ENCODE results near the gene COL4A6.

The COL4A6 gene

DNA sequence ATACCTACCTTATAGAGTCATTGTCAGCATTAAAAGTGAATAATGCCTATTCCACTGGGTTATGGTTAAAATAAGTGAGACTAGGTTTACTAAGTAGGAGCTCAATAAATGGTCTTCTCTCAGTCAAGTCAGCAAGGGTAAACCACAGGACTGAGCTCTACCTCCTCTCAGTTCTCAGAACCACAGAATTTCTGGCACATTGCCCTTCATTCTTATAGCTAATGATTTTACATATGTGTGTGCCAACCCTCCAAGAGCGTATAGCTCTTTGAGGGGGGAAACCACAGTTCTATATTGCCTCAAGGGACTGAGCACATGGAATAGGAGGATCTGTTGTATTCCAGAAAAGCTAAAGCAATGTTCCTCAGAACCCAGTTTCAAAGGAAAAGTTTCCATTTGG, 221.8 kb downstream of the COL4A6 start:
- peak; percentile 62 for DNase-seq

DNA sequence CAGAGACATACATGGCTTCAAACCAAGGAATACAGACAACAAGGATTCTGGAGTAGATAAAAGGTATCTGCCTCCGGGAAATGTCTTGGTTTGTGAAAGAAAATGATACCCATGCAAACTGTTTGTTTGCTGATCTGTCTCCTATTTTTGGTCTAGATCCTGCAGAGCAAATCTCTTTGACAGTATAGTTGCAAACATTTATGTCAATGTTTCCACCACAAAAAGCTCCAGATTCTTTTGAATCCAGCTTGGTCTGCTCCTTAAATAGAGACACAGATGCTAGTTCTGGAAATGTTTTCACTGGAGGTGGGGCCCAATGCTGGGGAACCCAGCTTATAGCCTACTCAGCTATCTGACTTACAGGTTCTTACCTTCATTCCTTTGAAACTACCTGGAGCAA, 226.9 kb downstream of the COL4A6 start:
- no peak for DNase-seq

DNA sequence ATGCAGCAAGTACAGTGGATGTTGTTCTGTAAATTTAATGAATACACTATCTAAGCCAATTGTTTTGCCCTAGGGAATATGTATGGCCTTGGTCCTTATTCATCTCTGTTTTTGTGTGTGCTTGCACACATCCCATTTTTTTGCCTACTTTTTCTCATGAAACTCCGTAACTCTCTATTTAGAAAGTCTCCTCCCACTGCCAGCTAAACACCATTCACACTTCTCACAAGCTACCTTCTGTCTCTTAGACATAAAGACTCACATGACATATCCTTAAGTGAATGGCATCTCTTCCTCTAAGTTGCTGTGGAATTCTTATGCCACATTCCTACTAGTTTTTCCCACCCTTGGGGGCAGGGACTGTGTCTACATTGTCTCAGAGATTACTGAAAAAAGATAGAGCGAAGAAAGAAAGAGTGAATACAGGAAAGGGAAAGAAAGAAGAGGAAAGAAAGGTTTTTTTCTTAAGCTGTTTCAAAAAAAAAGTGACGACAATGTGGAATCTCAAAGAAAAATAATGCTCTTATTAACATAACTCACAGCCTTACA, 229.1 kb downstream of the COL4A6 start:
- no peak for DNase-seq

DNA sequence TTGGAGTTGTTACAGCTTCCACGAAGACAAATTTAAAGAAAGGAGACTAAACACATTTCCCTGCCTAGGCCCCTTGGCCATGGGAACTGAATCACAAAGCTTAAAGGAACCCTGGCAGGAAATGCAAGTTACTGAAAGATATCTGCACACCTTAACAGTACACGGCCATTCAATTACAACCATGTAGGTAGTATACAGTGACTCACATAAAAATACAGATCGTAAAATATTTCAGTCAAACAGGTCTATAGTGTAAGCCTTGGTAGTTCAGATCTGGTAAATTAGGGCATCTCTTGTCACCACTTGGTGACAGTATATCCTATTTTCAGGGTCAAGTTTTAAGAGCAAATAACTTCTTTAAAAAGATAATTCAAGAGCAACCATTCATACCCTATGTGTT, 234.7 kb downstream of the COL4A6 start:
- DNase-seq, result no peak

- DNase-seq, result peak; percentile 20
Observed at GRCh38 chrX:108199691-108200090, 238.5 kb downstream of the COL4A6 start.

GRCh38 chrX:108199041-108199440, 239.2 kb downstream of the COL4A6 start:
- no peak for DNase-seq

DNA sequence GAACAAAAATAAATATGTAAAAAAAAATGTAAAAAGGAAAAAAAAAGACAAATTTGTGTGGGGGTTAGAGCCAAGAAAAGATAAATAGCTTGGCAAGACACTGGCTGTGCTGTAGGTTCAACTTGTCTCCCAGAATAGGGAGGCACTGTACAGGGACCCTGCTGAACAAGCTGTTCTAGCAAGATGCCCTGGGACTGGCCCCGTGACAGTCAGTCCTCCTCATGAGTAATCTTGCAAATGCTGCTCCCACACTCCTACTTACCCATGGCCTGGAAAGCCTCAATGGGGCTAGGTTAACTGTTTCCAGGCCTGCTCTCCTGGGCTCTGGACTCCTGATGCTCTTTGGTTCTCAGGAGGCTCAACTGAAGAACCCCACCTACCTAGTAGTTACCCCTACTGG, 239.8 kb downstream of the COL4A6 start:
- no peak for DNase-seq

DNA sequence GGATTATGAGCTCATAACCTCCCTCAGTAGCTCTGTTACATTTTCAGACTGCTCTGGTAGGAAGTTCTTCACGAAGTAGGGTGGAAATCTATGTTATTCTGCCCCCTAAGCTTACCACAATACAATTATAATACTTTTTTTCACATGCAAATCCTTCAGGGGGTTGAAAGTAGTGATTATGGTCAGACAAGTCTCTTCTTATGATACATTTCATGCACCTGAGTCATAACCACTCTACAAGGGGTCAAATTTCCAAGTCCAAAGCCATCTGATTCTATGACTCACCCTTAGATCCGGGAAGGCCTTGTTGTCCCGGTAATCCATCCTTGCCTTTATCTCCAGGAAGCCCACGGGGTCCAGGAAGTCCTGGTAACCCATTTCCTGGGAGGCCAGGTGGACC, 251.4 kb downstream of the COL4A6 start:
- peak; percentile 81 for DNase-seq

GRCh38 chrX:108178143-108178498, 260.1 kb downstream of the COL4A6 start:
- DNase-seq, result no peak

DNA sequence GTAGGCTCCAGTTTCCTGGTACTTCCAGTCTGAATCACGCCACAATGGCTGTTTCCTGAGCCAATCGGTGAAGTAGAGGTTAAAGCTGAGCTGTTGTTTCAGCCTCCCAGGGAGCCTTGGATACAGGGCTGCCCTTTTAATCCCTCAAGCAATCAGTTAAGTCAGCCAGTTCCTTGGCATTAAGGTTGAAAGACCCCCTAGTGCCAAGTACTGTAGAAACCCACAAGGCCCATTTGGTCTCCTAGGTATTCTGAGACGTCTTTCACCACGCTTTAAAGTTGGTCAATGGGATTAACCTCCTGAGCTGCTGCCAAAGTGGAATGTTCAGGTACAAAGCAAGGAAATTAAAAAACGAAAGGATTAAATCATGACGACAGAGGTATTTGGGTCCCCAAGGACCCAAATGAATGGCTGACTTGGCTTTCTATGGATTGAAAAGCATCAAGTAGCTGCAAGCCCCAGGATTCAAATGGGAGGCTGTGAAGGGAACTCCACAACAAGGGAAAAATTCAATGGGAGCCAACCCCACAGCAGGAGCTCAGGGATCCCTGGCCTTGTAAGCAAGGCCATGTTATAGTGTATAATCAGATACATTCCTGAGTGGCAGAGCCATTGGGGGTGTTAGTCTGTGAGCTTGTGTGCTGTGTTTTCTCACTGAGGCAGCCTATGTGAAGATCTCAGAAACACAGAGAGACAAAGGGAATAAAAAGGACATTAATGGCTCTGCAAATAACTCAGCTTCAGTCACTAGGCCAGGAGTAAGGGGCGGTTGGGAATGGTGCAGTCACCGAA, 260.7 kb downstream of the COL4A6 start:
- no peak for DNase-seq

- DNase-seq, result no peak
Observed at GRCh38 chrX:108173874-108174273, 264.3 kb downstream of the COL4A6 start.

DNA sequence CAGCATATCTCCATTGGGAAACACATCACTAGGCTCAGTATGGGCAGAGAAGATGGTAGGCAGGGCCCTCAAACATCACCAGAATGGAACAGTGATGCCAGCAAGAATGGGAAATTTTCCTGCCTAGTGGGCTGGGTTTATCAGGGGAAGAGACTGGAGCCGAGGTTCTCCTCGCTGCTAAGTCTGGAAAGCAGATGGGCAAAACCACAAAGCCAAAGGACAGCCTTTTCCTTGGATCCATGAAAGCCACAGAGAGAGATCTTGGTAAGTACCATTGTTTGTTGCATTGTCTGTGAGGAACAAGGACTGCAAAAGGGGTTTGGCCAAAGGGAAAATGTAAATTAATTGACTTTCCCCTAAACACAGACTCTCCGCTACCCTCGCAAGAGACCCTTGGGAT, 266.6 kb downstream of the COL4A6 start:
- no peak for DNase-seq

GRCh38 chrX:108169768-108170167, 268.5 kb downstream of the COL4A6 start:
- no peak for DNase-seq

- no peak for DNase-seq
Observed at GRCh38 chrX:108168961-108169740, 269.1 kb downstream of the COL4A6 start.

DNA sequence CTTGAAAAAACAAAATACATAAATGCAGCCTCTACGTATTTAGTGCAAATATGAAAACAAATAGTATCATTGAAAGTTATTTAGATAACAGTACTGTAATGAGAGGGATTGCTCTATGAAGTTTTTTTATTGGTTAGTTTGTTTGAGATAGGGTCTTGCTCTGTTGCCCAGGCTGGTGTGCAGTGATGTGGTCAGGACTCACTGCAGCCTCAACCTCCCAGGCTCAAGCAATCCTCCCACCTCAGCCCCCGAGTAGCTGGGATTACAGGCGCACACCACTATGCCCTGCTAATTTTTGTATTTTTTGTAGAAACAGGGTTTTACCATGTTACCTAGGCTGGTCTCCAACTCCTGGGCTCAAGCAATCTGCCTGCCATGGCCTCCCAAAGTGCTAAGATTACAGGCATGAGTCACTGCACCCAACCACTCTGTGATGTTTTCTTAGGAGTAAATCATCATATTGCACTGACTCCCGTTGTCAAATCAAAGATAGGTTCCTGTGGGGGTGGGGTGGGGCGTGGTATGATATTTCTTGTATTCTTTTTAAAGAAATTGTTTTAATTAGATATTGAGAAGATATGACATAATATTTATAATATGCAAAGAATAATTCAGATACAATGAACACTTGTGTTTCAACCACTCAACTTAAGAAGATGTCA, 270.9 kb downstream of the COL4A6 start:
- DNase-seq, result peak; percentile 50

DNA sequence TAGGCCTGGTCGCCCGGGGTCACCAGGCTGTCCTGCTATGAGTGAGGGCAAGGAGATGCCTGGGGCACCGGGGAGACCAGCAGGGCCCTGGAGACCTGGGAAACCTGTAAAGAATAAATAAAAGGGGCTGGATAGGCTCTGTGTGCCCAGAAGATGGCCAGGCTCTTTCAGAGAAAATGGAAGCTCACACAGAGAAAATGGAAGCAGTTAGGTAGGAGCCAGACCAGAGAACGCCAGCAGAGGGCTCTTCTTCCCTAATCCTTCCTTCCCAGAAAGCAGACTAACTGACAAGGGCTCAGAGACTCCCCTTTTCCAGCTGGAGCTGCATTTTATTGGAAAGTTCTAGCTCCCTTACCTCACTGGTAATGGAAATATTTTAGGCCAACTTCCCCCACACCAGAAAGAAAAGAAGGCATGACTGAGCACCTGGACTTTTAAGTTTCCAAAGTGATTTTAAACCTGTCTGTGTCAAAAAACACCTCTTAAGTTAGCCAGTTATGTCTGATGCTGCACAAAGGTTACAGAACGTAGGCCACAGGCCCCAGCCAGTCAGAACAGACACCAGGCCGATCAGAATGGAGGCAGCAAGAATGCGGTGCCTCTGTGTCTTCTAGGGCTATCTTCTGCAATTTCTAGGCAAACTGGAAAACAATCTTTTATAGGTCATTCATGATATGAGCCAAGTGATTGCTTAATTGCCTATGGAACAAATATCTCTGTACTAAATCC, 272.7 kb downstream of the COL4A6 start:
- DNase-seq, result peak; percentile 40

- DNase-seq, result no peak
Observed at GRCh38 chrX:108163333-108164082, 274.7 kb downstream of the COL4A6 start.

DNA sequence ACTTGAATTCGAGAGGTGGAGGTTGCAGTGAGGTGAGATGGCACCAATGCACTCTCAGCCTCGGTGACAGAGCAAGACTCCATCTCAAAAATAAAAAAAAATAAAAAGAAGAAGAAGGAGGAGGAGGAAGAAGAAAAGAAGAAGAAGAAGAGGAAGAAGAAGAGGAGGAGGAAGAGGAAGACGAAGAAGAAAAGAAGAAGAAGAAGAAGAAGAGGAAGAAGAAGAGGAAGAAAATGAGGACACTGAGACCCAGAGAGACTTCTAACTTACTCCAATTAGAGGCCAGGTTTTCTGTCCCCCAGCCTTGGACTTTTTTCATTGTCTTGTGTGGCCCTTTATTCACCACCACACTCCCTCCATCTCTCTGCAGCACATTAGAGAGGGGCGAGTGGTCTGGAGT, 276.0 kb downstream of the COL4A6 start:
- DNase-seq, result no peak

DNA sequence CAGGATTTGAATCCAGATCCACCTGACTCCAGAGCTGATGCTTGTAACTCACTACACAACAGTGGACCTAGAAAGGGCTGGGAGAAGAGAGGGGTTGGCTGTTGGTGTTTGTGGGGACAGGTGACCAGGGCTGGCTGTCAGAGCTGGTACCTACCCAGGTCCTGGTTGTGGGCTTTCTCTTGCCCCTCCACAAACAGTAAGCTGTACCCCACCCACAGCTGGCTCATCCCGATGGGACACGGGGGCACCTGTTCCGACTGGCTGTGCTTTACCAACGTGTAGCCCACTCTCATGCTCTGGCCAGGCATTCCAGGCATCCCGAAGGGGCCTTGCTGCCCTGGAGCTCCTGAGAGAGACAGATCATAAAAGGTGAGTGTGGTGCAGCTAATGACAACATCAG, 277.9 kb downstream of the COL4A6 start:
- no peak for DNase-seq

GRCh38 chrX:108159028-108159670, 279.1 kb downstream of the COL4A6 start:
- no peak for DNase-seq

DNA sequence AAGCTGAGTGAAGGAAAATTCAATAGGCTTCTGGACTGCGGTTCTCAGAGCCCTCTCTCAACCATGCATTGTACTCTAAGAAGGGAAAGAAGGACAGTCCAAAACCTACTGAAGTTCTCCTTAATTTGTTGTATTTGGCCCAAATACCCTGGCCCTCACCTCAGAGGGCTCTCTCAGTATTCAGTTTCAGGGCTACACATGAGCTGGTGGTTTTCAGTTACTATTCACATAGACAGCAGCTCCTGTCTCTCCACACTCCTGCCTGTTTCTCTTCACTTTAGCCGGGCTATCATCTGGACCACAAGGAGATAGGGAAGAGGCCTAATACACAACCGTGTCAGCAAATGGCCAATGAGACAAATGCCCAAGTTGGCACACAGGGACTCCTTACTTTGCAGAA, 280.6 kb downstream of the COL4A6 start:
- no peak for DNase-seq
